HG02981 (cell line): ENCODE results near the gene CNOT8.
"Not testable (repeated sequence)": the region's sequence is repeated elsewhere in the genome, so short reads cannot be mapped to it uniquely, and the experiment has no call there.

Experiments used
- ATAC-seq: cut with Tn5 transposase; IDR thresholded peaks from one replicate; pipeline ENCODE4 v1.9.1; 2021; ENCODE audit warnings: mild to moderate bottlenecking, moderate library complexity; ENCODE audit not compliant: unreplicated experiment

Gene CNOT8

DNA sequence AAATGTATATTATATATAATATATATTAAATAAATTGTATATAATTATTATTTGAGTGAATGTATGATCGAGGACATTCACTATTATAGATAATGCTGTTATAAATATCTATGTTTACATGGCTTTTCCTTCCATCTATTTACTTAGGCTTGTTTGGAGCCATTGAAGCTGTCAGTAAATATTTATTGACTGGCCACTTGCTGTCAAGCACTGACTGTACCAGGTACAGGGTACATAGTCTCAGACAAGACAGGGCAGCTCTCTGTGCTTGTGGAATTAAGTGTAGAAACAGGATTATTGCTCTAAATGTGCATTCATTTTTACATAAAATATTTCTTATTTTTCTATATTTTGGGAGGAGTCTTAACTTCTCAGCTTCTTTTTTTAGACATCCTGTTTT, 24.4 kb upstream of the CNOT8 start:
- no peak for ATAC-seq

DNA sequence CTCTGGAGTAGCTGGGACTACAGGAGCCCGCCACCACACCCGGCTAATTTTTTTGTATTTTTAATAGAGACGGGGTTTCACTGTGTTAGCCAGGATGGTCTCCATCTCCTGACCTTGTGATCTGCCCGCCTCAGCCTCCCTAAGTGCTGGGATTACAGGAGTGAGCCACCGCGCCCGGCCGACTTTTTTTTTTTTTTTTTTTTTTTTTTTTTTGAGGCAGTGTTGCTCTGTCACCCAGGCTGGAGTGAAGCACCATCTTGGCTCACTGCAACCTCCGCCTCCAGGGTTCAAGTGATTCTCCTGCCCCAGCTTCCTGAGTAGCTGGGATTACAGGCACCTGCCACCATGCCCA, 22.8 kb upstream of the CNOT8 start:
- ATAC-seq, result not testable (repeated sequence)

DNA sequence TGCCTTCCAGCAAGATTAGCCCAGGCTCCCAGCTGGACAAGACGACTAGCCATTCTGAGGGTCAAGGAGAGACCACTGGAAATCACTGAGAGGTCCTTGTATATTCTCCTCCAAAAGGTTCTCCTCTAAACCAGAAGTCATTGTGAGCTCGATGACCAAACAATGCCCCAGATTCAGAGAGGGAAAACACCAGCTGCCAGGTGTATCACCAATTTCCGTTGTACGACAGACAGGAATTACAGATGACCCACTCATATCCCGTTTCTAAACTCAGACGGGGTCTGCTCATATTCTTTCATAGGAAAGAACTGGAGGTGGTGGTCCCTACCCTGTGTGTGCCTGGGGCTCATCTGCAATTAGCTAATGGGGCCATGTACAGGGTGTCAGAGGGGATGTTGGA, 22.2 kb upstream of the CNOT8 start:
- no peak for ATAC-seq

DNA sequence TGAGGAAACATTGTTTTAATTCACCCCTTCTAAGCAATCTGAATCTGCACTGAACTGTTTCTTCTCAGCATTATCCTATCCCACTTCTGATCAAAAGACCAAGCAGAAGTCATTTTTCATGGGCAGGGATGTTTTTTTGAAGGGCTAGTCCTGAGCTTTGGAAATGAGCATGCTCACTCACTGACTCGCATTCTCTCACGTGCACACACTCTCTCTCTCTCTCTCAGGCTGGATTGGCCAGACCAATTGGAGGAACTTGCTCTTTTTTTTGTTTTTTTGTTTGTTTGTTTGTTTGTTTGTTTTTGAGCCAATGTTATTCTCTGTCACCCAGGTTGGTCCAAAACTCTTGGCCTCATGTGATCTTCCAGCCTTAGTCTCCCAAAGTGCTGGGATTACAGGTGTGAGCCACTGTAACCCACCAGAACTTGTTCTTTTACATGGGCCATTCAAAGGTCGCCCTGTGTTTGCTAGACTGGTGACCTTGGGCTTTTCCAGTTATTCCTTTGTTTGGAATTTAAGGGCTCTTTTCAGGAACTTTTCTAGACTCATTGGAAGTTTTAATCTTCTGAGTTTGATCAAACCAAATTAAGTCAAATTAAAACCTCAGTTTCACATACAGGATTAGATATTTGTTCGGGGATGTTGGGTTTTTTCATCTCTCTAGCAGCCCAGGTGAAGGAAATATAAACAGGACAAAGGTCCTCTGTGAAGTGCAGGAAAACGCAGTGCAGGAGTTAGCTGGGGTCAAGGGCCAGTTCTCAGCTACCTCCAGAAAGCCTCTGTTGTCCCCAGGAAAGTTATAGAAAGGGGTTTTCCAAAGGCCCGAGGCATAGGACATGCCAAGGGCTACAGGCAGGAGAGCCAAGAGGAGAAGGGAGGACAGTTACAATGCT, 21.2 kb upstream of the CNOT8 start:
- no peak for ATAC-seq

DNA sequence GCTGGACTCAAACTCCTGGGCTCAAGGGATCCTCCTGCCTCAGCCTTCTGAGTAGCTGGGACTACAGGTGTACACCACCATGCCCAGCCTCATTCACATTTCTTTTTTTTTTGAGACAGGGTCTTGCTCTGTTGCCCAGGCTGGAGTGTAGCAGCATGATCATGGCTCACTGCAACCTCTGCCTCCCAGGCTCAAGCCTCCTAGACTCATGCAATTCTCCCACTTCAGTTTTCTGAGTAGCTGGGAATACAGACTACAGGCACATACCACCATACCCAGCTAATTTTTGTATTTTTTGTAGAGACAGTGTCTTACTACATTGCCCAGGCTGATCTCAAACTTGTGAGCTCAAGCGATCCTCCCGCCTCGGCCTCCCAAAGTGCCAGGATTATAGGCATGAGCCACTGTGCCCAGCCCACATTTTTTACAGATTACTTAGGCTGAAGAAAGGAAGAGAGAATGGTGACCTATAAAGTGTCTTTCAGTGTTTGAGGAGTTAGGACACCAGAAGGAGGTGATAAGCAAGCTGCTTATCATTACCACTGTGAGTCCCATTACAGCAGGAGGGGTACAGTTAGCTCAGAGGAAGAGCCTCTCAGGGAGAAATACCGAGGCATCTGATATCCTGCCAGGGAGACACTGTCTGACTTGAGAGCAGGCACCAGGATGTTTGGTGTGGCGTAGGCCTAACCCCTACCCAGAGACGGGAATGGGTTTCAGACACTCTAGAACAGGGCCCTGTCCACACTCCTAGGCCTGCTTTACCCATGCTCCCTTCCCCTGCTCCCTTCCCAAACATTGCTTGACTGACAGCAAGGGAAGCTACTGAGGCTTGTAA, 17.8 kb upstream of the CNOT8 start:
- no peak for ATAC-seq

DNA sequence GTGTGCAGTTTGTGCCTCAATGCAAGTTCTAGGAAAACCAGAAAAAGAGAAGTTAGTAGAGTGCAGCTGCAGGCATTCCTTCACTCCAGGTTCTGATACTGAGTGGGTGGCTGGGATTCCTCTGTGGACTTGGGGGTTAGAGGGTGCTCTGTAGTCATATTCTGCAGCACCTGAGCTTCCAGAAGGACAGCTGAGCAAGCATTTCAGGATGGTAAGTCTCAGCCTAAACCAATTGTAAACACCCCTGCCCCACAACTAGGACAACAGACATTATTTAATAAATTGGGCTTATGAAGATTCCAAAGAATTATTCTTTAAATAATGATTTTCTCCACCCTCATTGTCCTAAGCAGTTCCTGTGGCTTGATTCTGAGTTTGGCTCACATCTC, 17.2 kb upstream of the CNOT8 start:
- no peak for ATAC-seq

DNA sequence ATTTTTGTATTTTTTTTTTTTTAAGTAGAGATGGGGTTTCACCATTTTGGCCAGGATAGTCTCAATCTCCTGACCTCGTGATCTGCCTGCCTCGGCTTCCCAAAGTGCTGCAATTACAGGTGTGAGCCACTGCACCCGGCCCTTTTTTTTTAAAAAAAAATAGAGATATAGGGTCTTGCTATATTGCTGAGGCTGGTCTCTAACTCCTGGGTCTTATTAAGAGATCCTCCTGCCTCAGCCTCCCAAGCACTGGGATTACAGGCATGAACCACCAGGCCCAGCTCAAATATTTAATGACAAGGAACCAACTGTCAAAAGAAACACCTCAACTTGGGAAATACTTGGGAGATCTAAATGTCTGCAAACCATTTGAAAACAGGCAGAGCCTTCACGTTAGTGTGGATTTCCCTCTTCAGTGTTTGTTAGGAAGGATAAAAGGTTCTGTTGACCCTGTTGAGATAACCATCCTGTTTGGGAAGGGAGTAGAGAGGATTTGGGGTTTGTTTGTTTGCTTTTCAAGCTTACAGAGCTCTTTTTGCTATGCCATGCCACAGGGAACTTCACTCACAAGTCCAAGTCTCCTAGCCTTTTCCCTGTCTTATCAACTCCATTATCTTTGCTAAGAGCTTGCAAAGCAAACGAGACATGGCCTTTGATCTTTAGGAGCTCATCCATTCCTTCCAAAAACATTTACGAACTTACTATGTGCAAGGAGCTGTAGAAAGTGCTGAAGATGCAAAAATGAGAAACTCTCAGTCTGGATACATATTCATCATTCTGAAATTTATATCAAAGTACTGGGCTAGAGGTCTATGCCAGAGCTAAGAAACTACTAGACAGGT, 15.5 kb upstream of the CNOT8 start:
- ATAC-seq, result no peak

DNA sequence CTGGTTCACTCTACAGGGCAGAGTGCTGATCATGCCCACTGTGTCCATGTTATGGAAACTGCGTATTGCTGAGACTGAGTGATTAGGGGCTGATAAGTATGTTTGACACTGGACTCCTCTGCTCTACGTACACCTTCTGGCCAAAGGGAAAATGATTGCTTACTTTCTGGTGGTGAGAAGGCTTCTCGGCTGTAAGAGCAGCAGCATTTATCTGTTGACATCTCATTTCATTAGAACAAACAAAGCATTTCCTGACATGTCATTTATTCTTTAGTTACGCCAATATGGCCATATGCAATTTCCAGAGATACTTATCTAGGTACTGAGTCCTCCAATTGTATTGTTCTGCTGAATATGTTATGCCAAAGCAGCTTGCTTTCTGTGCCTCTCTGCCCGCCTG, 13.6 kb upstream of the CNOT8 start:
- no peak for ATAC-seq

DNA sequence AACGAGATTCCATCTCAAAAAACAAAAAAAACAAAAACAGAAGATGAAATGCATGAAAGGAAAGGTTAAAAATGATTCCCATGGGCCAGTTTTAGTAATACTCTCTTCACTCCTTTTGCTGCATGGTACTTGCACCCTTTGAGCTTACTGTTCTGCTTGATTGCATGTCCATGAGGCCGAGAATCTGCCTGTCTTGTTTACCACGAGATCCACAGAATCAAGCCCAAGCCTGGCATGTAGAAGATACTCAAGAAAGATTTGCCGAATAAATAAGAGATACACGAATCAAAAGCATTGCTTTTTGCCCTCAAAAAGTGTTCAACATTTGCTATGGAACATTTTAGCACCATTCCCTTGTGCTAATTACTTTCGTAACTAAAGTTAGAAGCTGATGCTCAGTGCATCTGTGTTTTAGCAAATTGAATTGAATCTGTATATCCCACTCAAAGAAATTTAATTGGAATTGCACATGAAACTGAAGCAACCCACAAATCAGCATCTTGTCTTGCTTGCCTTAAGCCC, 9.1 kb upstream of the CNOT8 start:
- ATAC-seq, result no peak

DNA sequence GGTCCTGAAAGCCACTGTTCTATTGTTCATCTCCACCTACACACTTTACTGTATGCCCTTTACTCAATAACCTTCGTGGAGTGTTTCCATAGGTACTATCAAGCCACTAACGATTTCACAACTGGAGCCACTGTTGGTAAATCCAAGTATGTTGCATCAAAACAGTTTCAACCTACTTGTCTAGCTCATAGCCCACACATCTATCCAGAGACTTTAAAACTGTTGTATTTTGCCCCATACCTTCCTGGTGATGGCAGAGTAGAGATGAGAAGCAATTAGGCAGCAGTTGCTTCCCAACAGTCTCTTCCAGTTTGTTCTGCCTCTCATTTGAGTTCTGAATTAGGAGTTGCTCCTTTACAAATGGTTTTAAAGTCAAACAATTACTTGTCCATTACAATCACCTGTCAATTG, 8.6 kb upstream of the CNOT8 start:
- ATAC-seq, result no peak

DNA sequence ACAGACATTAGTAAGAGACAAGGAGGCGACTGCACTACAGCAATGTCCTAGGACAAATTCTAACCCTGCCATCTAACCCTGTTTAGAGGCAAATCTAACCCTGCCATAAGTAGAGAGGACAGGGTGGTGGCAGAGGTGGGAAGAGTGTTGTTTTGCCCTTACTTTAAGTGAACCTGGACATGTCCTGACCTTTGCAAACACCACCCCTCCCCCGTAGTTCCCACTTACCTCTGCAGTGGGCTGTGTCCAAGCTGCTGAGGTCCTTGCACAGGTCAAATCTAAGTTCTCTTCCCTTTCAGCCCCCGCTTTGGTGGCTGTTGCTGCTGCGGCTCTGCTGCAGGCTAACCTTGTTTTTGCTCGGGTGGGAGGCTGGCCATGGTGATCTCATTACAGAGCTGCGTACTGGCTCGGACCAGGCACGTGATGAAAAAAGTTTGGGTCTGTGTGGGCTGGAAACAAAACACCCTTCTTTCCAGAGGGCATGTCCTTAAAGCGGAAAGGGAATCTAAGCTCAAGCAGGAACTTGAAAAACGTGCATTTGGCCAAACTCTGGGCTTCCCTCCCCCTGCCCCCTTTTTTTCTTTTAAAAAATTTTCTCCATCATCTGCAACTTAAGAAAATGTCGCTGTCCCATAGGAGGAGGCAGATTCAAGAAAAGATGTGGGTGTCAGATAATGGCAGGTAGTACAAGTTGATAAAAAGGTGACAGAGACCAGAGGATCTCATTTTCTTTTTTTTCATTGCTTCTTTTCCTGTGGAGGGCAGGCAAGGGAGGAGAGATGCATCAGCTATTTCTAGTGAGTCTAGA, 8.0 kb upstream of the CNOT8 start, which contains the start of gene FAXDC2:
Gene FAXDC2 (minus strand): TSS at position 349 of the 808 bp plus-strand sequence. CDS start 12,425 bp downstream, outside the sequence.
- ATAC-seq, result no peak

DNA sequence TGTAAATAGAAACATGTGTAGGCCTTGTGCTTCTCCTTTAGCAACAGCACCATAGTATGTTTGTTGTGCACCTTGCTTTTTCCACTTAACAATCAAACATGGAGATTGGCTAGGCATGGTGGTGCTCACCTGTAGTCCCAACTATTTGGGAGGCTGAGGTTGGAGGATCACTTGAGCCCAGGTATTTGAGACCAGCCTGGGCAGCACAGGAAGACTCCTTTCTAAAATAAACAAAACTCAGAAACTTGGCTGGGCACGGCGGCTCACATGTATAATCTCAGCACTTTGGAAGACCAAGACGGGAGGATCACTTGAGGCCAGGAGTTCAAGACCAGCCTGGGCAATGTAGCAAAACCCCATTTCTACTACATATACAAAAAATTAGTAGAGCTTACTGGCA, 7.1 kb upstream of the CNOT8 start:
- no peak for ATAC-seq

DNA sequence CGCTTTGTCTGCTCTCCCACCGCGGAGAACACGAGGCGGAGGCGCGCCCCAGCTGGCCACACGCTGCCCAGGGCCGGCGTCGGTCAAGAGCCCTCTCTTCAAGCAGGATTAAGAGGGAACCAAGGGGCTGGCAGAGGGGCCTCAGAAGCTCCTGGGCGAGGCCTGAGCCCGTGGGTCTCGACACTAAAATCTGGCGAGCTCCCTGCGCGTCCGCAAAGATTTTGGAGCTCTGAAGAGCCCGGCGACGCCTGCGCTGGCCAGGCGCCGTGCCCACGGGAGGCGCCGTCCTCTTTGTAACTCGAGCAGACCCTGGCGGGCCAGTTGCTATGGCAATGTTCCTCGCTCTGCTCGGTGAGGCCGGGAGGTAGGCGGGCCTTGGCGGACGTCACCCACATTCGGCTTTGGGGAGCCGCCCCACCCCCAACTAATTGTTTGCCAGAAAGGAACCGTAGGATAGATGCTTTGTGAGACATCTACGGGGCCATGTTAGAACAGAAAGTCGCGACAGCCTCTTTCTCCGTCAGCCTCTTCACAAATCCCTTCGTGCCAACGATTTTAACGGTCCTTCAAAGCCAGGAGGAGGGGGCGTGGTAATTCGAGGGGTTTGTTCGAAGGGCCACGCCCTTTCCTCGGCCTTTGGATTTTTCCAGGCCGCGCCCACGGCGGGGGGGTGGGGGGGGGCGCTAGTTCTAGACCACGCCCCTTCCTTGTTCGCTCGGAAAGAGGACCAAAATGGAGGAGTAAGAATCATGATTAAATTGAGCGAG, 714 bp upstream of the CNOT8 start:
- ATAC-seq, result peak; percentile 58

DNA sequence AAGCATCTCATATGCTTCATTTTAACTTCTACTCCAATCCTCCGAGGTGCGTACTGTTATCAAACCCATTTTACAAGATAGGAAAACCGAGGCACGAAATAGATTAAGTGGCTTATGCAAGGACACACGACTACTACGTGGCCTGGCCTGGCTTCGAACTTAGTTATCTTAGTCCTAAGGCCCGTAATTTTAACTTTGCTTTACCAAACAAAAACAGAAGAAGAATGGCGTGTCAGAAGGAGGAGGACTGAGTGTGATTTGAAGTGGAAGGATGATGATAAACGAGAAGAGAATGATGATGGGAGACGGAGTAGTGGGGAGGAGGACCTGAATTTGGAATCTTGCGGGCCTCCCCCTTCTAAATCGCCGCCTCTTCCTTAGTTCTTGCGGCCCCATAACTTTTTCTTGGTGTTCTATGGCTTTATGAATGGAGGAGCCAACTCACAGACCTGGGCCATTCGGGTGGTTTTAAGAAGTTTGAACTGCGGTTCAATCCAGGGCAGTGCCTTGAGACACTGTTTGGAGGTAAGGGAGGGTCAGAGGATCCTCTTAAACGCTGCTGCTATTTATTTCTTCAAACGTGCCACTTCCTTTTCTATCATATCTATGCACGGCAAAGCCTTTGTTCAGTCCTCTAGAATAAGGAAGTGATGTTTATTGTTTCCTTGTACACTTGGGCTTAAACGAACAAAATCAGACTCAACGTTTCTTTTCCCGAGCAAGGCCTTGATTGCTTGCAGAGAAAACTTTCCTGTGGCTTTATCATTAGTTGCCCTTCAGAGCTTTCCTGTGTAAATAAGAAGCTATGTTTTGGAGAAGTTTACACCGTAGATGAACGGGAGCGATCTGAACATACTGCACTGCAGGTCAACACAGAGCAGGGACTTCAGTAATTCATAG, 795 bp downstream of the CNOT8 start:
- ATAC-seq, result peak; percentile 14

DNA sequence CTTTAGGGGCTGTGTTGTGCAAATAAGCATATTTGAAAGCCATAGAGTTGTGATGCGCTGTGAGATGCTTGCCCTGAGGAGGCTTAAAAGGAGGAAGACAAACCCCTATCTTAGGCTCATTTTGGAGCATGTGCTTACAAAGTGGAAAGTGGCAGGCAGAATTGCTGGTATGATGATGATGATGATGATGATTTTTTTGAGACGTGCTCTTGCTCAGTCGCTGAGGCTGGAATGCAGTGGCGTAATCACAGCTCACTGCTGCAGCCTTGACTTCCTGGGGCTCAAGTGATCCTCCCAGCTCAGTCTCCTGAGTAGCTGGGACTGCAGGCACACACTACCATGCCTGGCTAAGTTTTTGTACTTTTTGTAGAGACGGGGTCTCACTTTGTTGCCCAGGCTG, 1.7 kb downstream of the CNOT8 start:
- ATAC-seq, result no peak

DNA sequence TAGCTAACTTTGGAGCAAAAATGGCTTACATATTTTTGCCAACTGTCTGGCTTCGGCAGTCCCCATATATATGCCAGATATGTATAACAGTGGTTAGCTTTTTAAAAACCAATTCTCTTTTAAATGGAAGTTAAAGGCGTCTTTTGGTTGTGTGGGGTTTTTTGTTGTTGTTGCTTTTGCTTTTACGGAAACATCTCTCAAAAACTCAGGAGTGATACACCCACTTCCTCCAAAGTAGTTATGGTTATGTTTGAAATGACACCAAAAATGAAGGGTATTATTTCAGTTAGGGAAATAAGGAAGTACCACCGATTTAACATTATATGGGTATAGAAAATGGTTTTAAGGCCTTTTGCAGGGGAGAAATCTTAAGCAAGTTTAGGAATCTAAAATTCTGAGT, 2.3 kb downstream of the CNOT8 start:
- no peak for ATAC-seq

DNA sequence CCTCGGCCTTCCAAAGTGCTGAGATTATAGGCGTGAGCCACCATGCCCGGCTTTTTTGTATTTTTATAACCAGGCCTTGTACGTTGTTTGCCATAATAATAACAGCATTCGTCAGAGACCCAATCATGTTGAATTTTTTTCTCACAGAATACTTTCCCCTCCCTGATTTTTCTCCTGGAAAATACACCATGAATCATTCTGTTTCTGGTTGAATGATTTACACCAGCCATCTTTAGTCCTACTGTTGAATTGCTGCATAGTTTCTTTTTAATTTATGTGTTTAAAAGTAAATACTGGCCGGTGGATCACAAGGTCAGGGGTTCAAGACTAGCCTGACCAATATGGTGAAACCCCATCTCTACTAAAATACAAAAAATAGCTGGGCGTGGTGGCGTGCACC, 3.5 kb downstream of the CNOT8 start:
- no peak for ATAC-seq

DNA sequence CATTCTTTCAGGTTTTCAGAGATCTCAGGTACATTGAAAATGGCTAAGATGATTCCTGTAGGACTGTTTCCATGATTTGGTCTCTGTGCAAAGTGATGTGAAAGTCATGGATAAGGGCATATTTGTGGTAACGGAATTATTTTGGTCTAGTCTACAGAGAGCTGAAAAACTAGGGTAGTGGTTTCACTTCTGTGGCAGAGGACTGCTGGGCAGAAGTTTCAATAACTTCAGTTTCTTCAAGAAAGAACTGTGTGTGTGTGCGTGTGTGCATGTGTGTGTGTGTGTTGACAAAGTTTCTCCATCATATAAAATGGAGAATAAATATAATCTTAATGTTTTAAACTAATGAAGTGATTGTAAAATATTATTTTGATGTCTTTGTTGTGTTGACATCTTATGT, 4.3 kb downstream of the CNOT8 start:
- ATAC-seq, result no peak
